Retinal pigment epithelial cell (primary cell): ENCODE measurements around the gene OR2D3.
"Not testable (repeated sequence)": the region's sequence is repeated elsewhere in the genome, so short reads cannot be mapped to it uniquely, and the experiment has no call there.

Source experiments
- DNase-seq: peaks from one replicate; pipeline ENCODE4 v3.0.0-alpha.2; 2010; ENCODE audit warnings: low read depth
- H3K4me3 ChIP-seq: 2 replicates; pipeline ENCODE4 v1.5.1; 2011; ENCODE audit warnings: mild to moderate bottlenecking, low read length, control low read depth, moderate library complexity
- TF ChIP-seq, protein P1 (sequence below): conservative IDR thresholded peaks from 2 replicates; pipeline ENCODE4 v1.5.1; 2011; ENCODE audit warnings: low read depth, low read length, control low read depth, inconsistent platforms

The OR2D3 gene

DNA sequence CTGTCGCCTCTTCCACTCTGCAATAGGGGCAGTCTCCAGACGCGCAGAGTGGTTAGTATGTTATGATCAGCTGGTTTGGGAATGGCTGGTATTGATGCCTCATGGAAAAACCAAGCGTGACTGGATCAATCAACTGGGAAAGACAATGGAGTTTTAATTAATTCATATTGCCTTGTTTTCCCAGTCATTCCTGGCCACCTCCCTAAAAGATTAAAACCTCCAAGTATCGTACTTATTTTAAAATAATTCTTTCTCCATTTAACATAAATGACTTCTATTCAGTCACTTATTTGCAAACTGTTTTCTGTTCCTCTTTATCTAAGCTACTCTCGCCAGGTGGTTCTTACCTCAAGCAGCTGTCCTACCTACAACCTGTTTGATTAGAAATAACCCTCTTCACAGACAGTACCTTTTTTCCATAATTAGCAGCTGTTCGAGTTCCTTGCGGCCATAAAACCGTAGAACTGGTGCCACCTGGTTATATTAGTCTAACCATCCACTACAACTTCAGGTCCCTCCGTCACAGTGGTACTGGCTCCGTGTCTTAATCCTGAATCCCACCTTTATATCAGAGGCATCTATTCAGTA is 6.3 kb downstream of the OR2D3 start:
- TF ChIP-seq, protein P1, sequence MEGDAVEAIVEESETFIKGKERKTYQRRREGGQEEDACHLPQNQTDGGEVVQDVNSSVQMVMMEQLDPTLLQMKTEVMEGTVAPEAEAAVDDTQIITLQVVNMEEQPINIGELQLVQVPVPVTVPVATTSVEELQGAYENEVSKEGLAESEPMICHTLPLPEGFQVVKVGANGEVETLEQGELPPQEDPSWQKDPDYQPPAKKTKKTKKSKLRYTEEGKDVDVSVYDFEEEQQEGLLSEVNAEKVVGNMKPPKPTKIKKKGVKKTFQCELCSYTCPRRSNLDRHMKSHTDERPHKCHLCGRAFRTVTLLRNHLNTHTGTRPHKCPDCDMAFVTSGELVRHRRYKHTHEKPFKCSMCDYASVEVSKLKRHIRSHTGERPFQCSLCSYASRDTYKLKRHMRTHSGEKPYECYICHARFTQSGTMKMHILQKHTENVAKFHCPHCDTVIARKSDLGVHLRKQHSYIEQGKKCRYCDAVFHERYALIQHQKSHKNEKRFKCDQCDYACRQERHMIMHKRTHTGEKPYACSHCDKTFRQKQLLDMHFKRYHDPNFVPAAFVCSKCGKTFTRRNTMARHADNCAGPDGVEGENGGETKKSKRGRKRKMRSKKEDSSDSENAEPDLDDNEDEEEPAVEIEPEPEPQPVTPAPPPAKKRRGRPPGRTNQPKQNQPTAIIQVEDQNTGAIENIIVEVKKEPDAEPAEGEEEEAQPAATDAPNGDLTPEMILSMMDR = no peak
- peak overlapping the region; percentile 86 for H3K4me3 ChIP-seq
- no peak for DNase-seq

DNA sequence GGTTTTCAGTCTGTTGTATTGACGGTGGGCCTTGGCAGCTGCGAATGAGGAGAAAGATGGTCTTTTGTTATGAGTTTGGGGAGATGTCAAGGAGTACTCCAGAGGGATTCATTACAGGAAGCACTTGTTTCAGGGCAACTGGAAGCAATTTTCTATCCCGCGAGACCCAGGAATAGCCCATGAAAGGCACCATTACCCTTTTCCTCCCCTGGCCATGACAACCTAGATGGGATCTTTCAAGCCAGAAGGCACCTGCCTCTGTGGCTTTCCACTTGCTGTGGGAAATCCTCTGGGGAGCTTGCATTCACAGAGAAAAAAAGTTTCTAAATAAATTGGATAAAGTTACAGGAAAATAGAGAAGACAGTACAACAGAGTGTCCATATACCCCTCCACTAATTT is 8.1 kb downstream of the OR2D3 start:
- no peak for DNase-seq
- H3K4me3 ChIP-seq = no peak overlapping the region
- TF ChIP-seq, protein P1 = no peak

DNA sequence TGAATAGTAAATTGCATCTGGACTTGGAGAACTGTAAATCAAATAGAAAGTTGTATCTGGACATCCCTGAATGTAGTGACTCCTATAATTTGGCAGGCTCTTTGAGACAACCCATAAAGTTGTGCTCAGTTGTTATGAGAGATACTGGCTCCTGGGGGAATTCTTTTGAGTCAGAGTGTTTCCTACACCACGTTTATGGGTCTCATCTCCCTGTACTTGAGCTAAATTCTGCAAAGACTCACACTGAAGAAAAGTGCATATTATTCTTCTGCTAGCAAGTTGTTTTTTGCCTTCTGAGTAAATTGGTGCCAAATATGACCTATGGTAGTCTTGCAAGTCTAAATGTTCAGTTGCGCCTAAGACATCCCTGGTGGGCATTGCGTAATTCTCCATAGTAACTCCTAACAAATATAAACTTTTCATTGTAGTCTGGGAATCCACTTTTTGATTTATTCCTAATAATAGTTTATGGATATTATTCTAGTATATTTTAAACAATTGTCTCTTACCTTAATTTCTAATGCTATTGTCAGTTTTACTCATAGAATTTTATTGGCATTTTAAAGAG is 10.4 kb downstream of the OR2D3 start:
- no peak overlapping the region for H3K4me3 ChIP-seq
- TF ChIP-seq, protein P1 = no peak
- DNase-seq = no peak

DNA sequence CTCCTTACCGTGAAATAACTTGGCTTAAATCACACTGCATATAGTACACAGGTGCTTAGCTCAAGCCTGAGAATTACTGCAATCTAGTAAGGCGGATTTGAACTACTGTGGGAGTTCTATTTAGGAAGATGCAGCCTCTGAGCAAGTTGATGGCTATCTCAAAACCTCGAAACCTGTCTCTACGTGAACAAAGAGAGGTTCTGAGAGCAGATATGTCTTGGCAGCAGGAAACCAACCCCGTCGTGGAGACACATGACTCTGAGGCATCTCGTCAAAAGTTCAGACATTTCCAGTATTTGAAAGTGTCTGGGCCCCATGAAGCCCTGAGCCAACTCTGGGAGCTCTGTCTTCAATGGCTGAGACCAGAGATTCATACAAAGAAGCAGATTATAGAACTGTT is 11.3 kb downstream of the OR2D3 start:
- DNase-seq = no peak
- TF ChIP-seq, protein P1 = no peak
- no peak overlapping the region for H3K4me3 ChIP-seq

DNA sequence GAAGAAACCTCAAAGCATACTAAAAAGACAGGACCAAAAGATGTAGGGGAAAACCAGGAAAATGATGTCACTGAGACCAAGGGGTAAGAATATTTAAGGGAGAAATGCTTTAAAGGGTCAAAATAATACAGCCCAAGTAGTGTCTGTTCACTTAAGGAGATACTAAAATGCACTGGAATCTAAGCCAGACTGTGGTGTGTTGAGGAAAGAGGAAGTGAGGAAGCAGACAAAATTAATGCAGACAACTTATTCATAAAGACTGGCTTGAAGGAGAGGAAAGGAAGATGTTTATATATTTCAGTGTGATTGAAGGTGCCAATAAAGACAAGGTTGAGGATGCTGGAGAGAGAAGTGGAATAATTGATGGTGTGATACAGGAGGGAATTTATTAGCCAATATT is 21.2 kb downstream of the OR2D3 start:
- no peak for DNase-seq

DNA sequence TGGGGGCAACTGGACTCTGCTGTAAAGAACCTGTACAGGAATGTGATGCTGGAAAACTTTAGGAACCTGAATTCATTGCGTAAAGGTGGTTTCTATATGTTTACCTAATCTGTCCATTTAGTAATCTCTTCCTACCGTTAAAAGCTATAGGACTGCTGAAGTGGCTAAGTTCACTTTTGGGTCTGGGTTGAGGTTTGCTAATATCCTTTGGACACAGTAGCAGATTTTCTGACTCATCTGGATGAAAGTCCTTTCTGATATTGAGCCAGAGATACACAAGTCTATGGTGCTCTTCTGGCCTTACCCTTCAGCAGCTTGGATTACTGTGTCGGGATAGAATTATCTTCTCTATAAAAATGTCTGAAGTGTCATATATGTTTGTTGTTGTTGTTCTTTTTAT is 22.3 kb downstream of the OR2D3 start:
- TF ChIP-seq, protein P1 = no peak
- DNase-seq = no peak
- H3K4me3 ChIP-seq = no peak overlapping the region

More for the DNA sequence above, 21.2 kb downstream of the OR2D3 start:
- TF ChIP-seq, protein P1 = no peak
- H3K4me3 ChIP-seq = no peak overlapping the region

DNA sequence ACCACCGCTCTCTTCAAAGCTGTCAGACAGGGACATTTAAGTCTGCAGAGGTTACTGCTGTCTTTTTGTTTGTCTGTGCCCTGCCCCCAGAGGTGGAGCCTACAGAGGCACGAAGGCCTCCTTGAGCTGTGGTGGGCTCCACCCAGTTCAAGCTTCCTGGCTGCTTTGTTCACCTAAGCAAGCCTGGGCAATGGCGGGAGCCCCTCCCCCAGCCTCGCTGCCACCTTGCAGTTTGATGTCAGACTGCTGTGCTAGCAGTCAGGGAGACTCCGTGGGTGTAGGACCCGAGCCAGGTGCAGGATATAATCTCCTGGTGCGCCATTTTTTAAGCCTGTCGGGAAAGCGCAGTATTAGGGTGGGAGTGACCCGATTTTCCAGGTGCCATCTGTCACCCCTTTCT is 33.4 kb downstream of the OR2D3 start:
- not testable (repeated sequence) for H3K4me3 ChIP-seq, DNase-seq
